Kidney glomerular epithelial cell (primary cell): ENCODE results near the gene FAM78A.
A peak's percentile ranks its signal among the peaks of the same experiment; 100 is the strongest.

Source experiments
- DNase-seq: peaks from one replicate; lab custom pipeline; 2025; lab: John Stamatoyannopoulos, UW

FAM78A gene

DNA sequence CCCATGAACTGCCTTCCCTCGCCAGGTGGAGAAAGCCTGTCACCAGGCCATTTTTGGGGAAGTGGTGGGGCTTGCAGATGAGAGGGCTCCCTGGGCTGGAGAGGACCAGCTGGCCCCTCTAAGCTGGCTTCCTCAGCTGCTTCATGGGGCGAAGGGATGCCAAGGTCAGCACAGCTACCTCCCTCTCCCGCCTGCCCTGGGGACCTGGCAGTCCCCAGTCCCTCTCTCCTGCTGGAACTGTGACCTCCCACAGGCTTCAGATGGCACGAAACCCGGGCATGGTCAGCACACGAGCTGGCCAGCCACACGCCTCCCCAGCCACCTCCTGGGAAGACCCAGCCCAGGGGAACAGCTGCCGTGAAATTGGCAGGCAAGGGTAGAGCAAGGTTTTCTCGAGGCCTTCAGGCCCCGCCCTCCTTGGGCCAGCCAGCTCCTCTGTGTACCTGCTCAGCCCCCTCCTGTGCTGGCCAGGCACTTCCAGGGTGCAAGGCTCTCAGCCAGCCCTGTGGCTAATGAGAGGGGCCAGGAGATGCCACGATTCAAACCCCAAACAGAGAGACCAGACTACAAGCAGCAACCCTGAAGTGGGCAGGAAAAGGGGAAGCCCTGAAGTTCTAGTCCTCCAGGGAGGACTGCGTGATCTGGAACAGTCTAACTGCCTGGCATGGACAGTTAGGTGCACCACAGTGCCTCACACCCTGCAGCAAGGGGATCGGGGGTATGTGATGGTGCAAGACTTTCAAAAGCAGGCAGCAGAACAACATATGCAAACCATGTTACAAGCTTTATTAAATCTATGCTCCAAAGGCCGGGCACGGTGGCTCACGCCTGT is 26.1 kb upstream of the FAM78A start:
- DNase-seq: no peak

DNA sequence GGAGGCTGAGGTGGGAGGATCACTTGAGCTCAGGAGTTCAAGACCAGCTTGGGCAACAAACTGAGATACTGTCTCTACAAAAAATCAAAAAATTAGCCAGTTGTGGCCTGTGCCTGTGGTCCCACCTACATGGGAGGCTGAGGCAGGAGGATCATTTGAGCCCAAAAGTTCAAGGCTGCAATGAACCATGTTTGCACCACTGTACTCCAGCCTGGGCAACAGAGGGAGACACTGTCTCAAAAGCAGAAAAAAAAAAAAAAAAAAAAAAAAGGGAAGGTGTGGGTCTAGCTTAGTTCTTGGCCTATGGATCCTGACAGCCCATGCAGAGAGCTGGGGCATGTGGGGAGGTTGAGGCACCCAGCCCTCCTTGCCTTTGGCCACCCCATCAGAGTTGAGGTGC is 24.1 kb upstream of the FAM78A start:
- no peak for DNase-seq

DNA sequence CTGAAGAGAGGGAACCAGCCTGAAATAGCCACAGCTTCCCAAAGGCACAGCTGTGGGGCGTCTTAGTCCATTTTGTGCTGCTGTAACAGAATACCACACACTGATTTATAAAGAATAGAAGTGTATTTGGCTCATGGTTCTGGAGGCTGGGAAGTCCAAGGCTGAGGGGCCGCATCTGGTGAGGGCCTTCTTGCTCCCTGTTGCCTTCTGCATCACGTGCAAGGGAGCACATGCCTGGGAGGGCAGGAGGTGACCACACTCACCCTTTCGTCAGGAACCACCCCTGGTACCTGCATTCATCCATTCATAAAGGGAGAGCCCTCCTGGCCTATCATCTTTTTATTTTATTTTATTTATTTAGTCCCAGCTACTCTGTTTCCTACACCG is 23.6 kb upstream of the FAM78A start:
- DNase-seq: no peak

DNA sequence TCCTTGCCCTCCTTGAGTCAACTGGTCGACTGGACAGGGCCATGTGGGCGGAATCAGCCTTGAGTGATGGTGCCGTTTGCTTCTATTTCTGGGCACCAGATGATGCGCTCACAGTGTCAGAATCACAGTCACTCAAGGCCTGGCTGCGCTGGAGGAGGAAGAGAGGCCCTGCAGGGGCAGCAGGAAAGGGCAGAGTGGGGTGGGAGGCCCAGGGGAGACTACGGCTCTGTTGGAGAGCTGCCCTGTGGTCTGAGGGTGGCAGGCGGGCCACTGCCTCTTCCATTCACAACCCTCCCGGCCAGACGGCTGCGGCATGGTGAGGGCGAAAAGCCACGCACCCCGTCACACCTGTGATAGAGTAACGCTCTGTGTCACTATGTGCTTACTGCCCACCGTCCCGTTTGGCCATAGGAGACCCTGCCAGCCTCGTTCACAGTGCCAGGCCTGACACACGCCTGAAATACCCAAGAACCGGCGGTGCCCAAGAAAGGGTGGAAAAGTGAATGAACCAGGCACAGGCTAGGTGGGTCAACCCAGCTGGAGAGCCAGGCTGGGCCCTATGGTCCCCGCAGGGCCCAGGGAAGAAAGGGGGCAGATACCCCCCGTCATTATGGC is 23.1 kb upstream of the FAM78A start:
- DNase-seq: no peak

- DNase-seq: no peak
Observed at GRCh38 chr9:131298816-131299215, 22.5 kb upstream of the FAM78A start.

DNA sequence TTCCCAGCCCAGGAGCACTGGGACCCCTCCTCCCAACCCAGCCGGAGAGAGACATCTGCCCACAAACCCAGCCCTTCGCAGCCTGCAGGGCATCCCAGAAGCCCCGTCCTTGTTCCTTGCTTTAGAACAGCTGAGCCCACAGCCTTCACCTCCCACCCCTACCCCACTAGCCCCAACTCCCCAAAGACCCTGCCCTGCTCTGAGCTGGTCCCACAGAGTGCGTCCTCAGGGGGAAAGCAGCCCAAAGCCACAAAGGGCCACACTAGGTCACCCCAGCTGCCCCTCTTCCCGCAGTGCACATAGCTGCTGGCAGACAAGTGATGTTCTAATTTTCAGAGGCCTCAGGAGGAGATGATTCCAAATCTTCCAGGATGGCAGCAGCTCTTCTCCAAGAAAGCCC is 22.0 kb upstream of the FAM78A start:
- DNase-seq: no peak

- no peak for DNase-seq
Observed at GRCh38 chr9:131297903-131298302, 21.6 kb upstream of the FAM78A start.

GRCh38 chr9:131296906-131297500 is 20.7 kb upstream of the FAM78A start:
- no peak for DNase-seq

DNA sequence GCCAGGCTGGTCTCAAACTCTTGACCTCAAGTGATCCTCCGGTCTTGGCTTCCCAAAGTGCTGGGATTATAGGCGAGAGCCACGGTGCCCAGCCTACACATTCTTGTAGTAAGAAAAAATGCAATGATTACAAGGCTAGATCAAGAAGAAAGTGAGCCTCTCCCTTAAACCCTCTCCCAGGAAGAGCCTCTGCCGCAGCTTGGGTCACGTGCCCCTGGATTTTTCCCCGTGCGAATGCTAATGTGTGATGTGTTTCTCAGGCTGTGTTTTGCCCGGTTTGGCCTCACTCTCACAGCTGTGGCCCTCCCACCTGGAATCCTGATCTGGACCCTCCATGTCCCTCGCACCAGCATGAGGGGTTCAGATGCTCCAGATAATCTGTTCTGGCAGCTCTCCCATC is 20.1 kb upstream of the FAM78A start:
- no peak for DNase-seq

GRCh38 chr9:131292937-131293336 is 16.6 kb upstream of the FAM78A start:
- DNase-seq: no peak

- no peak for DNase-seq
Observed at GRCh38 chr9:131291795-131292315, 15.5 kb upstream of the FAM78A start.

DNA sequence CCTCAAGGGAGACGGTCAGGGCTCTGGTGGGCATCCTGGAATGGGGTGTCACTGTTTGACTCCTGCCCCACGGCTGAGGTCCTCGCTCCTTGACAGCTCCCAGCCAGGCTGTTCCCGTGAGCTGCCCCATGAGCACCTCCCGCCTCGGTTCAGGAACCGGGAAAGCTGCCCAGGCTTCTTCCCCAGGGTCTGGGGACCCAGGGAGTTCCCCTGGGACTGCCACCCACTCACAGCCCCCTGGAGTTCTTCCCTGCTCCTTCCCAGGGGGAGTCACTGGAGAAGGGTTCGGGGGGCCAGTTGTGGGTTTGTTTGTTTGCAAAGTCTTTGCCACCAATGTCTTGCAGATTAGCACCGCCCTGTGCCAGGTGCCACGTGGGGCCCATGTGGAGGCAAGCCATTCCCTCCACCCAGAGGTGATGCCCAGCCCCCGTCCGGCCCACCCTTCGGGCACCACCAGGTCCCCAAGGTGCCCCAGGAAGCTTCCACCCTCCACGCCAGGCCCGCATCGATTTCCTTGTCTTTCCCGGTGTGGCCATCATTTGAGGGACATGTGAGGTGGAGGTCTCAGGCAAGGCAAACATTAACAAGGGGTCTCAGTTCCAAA is 14.6 kb upstream of the FAM78A start:
- no peak for DNase-seq

DNA sequence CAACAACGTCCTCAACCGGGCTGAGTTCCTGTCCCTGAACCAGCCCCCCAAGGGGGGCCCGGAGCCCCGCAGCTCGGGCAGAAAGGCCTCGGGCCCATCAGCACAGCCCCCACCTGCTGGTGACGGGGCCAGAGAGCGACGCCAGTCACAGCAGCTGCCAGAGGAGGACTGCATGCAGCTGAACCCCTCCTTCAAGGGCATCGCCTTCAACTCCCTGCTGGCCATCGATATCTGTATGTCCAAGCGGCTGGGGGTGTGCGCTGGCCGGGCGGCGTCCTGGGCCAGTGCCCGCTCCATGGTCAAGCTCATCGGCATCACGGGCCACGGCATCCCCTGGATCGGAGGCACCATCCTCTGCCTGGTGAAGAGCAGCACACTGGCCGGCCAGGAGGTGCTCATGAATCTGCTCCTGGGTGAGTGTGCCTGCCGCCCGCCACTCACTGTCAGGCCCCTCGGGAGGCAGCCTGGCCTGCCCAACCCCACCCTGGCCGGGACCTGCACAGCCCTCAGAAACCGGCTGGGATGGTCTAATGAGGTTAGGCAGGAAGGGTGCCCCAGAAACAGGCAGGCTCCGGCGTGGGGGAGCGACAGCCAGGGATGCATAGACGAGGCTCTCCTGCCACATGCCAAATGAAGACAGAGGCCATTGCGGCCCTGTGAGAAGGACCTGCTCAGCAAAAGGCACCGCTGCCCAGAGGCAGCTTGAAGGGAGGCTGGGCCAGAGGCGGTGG is 13.9 kb upstream of the FAM78A start:
- no peak for DNase-seq

DNA sequence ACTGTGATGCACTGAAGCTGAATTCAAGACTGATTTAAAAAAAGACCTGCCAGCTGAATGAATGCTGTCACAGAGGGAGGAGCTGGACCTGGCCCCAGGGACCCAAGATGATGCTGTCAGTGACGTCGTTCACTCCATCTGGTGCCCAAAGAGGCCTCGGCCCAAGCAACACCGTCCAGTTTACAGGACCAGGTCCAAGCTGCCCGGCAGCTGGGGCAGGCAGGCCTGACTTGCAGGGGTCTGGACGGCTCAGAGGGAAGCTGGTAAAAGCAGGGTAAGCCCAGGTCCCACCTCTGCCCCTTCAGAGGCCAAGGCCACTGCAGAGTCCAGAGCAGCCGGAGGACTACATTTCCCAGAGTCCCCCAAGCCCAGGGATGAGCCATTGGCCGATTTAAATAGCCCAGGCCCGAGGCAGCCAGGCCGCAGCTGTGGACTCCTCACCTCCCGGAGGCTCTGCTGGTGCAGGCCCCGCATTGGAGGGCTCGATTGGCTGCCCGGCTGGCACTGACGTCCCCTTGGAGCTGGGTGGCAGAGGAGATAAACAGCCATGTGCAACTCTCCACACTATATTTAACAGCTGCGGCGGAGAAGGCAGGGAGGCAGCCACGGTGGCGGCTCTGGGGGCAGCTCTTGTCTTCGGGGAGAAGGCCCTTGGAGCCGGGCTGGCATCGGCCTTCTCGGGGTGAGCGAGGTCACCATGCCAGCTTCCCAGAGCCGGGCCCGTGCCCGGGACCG is 13.2 kb upstream of the FAM78A start, which contains the start of gene PLPP7:
TSS of gene PLPP7 (plus strand) at position 423 of the 735 bp plus-strand sequence. CDS start at position 698, 275 bp downstream.
- peak; percentile 4 for DNase-seq

DNA sequence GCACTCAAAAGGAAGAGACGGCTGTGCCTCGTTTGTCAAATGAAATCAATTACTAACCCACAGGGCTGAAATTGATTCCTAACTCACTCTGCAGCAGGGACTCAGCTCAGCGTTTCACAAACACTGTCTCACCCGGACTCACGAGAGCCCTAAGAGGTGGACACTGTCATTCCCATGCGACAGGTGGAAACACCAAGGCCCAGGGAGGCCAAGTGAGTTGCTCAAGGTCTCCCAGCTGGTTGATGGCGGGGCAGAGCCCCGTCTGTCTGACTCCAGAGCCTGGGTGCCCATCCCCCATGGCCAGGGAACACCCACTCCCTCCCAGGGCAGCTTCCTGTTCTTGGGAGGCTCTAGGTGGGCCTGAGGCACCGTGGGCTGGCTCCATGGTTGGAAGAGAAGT is 11.9 kb upstream of the FAM78A start:
- DNase-seq: no peak

DNA sequence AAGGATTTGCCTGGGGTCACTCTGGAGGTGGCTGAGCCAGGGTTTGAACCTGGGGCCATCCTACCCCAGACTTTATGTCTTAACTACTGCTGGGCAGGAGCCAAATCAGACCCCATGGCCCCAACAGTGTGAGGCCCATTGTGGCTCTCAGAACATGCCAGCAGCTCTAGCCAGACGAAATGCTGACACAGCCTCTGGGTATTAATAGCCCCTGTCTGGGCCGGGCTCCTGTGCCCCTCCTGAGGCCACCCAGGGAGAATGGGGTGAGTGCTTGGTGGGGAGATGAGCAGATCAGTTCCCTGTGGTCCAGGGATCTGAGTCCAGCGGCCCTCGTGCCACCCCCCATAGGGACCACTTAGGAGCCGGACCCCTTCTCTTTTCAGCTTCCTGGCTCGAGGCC is 11.0 kb upstream of the FAM78A start:
- DNase-seq: no peak

GRCh38 chr9:131284856-131285255 is 8.5 kb upstream of the FAM78A start:
- no peak for DNase-seq

- DNase-seq: no peak
Observed at GRCh38 chr9:131282688-131283422, 6.5 kb upstream of the FAM78A start.

DNA sequence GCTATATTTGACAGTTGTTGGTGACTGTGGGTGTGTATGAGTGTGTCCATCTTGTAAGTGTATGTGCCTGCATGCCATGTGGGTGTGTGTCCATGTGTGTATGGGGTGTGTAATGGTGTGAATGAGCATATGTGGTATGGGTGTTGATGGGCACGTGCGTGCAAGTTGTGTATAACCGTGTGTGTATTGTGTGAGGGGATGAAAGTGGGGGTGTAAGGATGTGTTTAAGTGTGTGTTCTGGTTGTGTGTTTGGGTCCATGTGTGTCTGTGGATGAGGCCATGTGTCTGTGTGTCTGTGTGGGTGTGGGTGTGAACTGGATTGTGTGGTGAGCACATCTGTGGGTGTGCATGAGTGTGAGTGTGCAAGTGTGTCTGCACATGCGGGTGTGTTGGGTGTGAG is 5.9 kb upstream of the FAM78A start:
- DNase-seq: no peak
